ENCODE measurements around the gene VAV3.

DNA sequence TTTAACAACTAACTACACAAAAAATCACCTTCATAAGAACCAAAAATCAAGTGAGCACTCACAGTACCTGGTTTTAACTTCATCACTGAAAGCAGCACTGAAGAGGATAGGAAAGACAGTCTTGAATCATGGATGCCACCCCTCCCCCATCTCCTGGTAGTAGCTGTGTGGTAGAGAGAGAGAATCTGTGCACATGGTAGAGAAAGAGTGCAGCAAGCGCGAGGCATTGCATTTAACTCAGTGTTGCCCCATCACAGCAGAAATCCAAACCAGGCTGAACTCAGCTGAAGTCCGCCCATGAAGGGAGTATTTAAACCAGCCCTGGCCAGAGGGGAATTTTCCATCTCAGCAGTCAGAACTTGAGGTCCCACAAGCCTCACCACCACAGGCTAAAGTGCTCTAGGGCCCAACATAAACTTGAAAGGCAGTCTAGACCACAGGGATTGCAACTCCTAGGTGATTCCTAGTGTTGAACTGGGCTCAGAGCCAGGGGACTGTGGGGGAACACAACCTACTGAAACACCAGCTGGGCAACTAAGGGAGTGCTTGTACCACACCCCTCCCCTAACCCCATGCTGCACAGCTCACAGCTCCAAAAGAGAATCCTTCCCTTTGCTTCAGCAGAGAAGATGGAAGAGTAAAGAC, 38.4 kb downstream of the VAV3 start:
- TF ChIP-seq, protein P1, sequence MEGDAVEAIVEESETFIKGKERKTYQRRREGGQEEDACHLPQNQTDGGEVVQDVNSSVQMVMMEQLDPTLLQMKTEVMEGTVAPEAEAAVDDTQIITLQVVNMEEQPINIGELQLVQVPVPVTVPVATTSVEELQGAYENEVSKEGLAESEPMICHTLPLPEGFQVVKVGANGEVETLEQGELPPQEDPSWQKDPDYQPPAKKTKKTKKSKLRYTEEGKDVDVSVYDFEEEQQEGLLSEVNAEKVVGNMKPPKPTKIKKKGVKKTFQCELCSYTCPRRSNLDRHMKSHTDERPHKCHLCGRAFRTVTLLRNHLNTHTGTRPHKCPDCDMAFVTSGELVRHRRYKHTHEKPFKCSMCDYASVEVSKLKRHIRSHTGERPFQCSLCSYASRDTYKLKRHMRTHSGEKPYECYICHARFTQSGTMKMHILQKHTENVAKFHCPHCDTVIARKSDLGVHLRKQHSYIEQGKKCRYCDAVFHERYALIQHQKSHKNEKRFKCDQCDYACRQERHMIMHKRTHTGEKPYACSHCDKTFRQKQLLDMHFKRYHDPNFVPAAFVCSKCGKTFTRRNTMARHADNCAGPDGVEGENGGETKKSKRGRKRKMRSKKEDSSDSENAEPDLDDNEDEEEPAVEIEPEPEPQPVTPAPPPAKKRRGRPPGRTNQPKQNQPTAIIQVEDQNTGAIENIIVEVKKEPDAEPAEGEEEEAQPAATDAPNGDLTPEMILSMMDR (IDR thresholded peaks at IDR 0.05; ENCODE audit: insufficient read depth, low read depth, low read length) = no peak
- TF ChIP-seq EZH2 (IDR thresholded peaks at IDR 0.05; ENCODE audit: insufficient read depth, low read length) = no peak

Data from astrocyte (in vitro differentiated cells and primary cell).